GM23248 (cell line): ENCODE data around the gene RNF225.

Experiments
- EZH2 ChIP-seq: fragments of 200-600 bp; sonication (generic); IDR thresholded peaks from 2 replicates; pipeline ENCODE4 v1.6.1; 2018; ENCODE audit warnings: antibody characterized with exemption, mild to moderate bottlenecking; ENCODE audit not compliant: insufficient read depth, poor library complexity, severe bottlenecking
- EZH2phosphoT487 ChIP-seq: fragments of 200-600 bp; sonication (generic); IDR thresholded peaks from 2 replicates; pipeline ENCODE4 v1.6.1; 2018; ENCODE audit warnings: antibody characterized with exemption, moderate library complexity, mild to moderate bottlenecking, low read depth; ENCODE audit not compliant: insufficient read depth

DNA sequence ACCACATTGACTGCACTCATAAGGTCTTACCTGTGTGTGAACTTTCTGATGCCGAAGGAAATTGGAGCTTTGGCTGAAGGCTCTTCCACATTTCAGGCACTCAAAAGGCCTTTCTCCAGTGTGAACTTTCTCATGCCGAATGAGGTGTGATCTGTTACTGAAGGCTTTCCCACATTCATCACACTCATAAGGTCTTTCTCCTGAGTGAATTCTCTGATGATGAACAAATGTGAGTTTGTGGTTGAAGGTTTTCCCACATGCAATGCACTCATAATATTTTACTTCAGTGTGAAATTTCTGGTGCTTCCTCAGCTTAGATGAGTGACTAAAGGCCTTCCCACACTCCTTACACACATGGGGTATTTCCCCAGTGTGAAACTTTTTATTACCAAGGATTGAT, 38.8 kb downstream of the RNF225 start:
- TF ChIP-seq EZH2phosphoT487 (no peak), EZH2 (no peak)
